Mononuclear cell (primary cell): ENCODE results near the gene KRT26. TPM values are rescaled to one million over a fixed set of nuclear protein-coding genes. Genes with fewer than 3 reads are reported as not detected.

Experiments used
- H3K27me3 ChIP-seq: 2 replicates; pipeline ENCODE4 v1.6.0; 2011; ENCODE audit warnings: low read length, control low read depth; ENCODE audit not compliant: insufficient read depth
- H3K4me1 ChIP-seq: 2 replicates; pipeline ENCODE4 v1.5.1; 2011; ENCODE audit warnings: mild to moderate bottlenecking, low read length, control low read depth; ENCODE audit not compliant: insufficient read depth
- H3K4me3 ChIP-seq: 2 replicates; pipeline ENCODE4 v1.5.1; 2011; ENCODE audit warnings: mild to moderate bottlenecking, low read length, moderate library complexity
- H3K9me3 ChIP-seq: 2 replicates; pipeline ENCODE4 v1.5.1; 2011; ENCODE audit warnings: low read depth, mild to moderate bottlenecking, control low read depth, low read length
- total RNA-seq: library from RNA; depleted of rRNA; stranded (reverse); fragments of >200 nt; gene quantifications from one replicate; pipeline ENCODE4 v1.2.3, GENCODE V29; 2012

The KRT26 gene
- total RNA-seq, 1 donor: not detected

GRCh38 chr17:40726919-40727318 is 45.1 kb downstream of the KRT26 start:
- H3K27me3 ChIP-seq: peaks cover 14% of the 10 kb centered on the region

GRCh38 chr17:40724656-40725055 is 47.3 kb downstream of the KRT26 start:
- no peaks in the 10 kb centered on the region for H3K4me1 ChIP-seq

More at GRCh38 chr17:40726919-40727318, 45.1 kb downstream of the KRT26 start:
- no peaks in the 10 kb centered on the region for H3K4me1 ChIP-seq
- H3K9me3 ChIP-seq: no peaks in the 10 kb centered on the region
- no peak overlapping the region for H3K4me3 ChIP-seq

DNA sequence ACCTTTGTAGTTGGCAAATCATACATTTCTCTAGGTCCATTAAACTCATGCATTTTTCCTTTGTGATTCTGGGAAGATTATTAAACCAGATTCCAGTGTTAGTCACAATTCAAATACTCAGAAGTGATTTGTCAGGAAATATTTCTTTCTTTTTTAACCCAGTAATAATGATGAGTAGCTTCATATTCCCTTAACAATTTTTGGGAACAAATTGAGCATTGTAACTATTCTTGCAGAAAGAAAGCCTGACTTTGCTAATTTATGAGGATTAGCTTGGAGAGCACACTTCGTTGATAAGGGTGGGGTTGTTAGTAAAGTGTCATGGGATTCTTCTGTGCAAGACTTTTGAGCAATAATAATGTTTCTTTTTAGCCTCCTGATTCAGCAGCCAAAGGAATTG is 49.8 kb downstream of the KRT26 start:
- Histone ChIP-seq H3K4me3 (no peak overlapping the region), H3K9me3 (no peaks in the 10 kb centered on the region), H3K27me3 (peaks cover 7% of the 10 kb centered on the region), H3K4me1 (no peaks in the 10 kb centered on the region)

More at GRCh38 chr17:40724656-40725055, 47.3 kb downstream of the KRT26 start:
- H3K27me3 ChIP-seq: peaks cover 7% of the 10 kb centered on the region
- H3K9me3 ChIP-seq: no peaks in the 10 kb centered on the region
- H3K4me3 ChIP-seq: no peak overlapping the region

GRCh38 chr17:40720899-40721298 is 51.1 kb downstream of the KRT26 start:
- no peak overlapping the region for H3K4me3 ChIP-seq
- no peaks in the 10 kb centered on the region for H3K4me1 ChIP-seq
- H3K27me3 ChIP-seq: peaks cover 3% of the 10 kb centered on the region
- H3K9me3 ChIP-seq: no peaks in the 10 kb centered on the region

DNA sequence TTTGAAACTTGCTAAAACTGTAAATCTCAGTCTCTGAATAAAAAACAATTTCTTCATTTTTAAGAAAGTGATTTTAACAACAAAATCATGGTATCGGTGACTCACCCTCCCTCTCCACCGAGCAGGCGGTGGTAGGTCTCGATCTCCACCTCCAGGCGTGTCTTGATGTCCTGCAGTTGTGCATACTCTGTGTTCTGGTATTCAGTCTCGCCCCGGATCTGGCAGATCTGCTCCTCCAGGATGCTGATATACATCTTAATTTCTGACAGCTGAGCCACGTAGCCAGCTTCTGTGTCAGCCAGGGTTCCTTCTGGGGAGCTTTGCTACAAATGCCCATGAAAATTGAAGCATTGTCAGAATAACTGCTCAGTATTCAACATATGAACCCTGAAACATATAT is 53.1 kb downstream of the KRT26 start:
- Histone ChIP-seq H3K4me1 (no peaks in the 10 kb centered on the region), H3K9me3 (no peaks in the 10 kb centered on the region), H3K27me3 (peaks cover 7% of the 10 kb centered on the region), H3K4me3 (no peak overlapping the region)

- Histone ChIP-seq H3K4me3 (no peak overlapping the region), H3K4me1 (no peaks in the 10 kb centered on the region), H3K9me3 (no peaks in the 10 kb centered on the region), H3K27me3 (peaks cover 4% of the 10 kb centered on the region)
Measured at GRCh38 chr17:40717776-40718175, 54.2 kb downstream of the KRT26 start.

Other genes with a start within 250 kb of the KRT26 start
- gene CCR7, start 206.7 kb downstream of the KRT26 start, total RNA-seq: 131 TPM
- 103 TPM for gene SMARCE1, start 124.4 kb downstream of the KRT26 start, total RNA-seq
- not detected for gene KRT222, start 107.0 kb downstream of the KRT26 start, total RNA-seq
- not detected for gene KRT24, start 68.4 kb downstream of the KRT26 start, total RNA-seq
- not detected for gene KRT25, start 16.9 kb downstream of the KRT26 start, total RNA-seq
- not detected for gene KRT27, start 10.3 kb upstream of the KRT26 start, total RNA-seq
- not detected for gene KRT28, start 27.8 kb upstream of the KRT26 start, total RNA-seq
- gene KRT10, start 50.4 kb upstream of the KRT26 start, total RNA-seq: 4.3 TPM
- not detected for gene KRT12, start 95.0 kb upstream of the KRT26 start, total RNA-seq
- gene KRT20, start 113.0 kb upstream of the KRT26 start, total RNA-seq: not detected
- gene KRT23, start 165.4 kb upstream of the KRT26 start, total RNA-seq: 0.52 TPM
- gene KRT39, start 194.7 kb upstream of the KRT26 start, total RNA-seq: not detected
- 0.10 TPM for gene KRT40, start 212.1 kb upstream of the KRT26 start, total RNA-seq
- gene KRTAP3-3, start 222.0 kb upstream of the KRT26 start, total RNA-seq: 0.31 TPM
- not detected for gene KRTAP3-2, start 227.7 kb upstream of the KRT26 start, total RNA-seq
- not detected for gene KRTAP3-1, start 236.9 kb upstream of the KRT26 start, total RNA-seq